Adrenal gland (tissue), 12 donors: ENCODE measurements around the gene FDCSP. TPM values are rescaled to one million over a fixed set of nuclear protein-coding genes. Genes with fewer than 3 reads are reported as not detected.

ENCODE experiments used
- DNase-seq, 7 donors: peaks; one replicate each; pipeline ENCODE4 v3.0.0-alpha.2; 2019 to 2020
- H3K27ac ChIP-seq, 5 donors: fragments of 200-600 bp; sonication (generic) in 4 of 5; 1 replicate in 3 of 5; 2 replicates in 2 of 5; pipeline versions ENCODE4 v1.5.1 to v1.8.0; 2016 to 2020; ENCODE audit warnings: mild to moderate bottlenecking in 1 of 5
- H3K27me3 ChIP-seq: fragments of 200-600 bp; 2 replicates; pipeline ENCODE4 v1.8.0; 2021
- H3K36me3 ChIP-seq, 2 donors: fragments of 200-600 bp; replicated peaks in 1 of 2; 1 replicate in 1 of 2; 2 replicates in 1 of 2; pipeline versions ENCODE4 v1.5.1 to v1.8.0; 2018 to 2022
- H3K4me1 ChIP-seq, 2 donors: fragments of 200-600 bp; replicated peaks in 1 of 2; 1 replicate in 1 of 2; 2 replicates in 1 of 2; pipeline versions ENCODE4 v1.5.1 to v1.8.0; 2018 to 2021
- H3K4me3 ChIP-seq, 4 donors: fragments of 200-600 bp; sonication (generic) in 3 of 4; one replicate each; pipeline ENCODE4 v1.5.1; 2016 to 2018
- H3K9me3 ChIP-seq, 3 donors: fragments of 200-600 bp; sonication (generic) in 1 of 3; replicated peaks in 1 of 3; 1 replicate in 2 of 3; 2 replicates in 1 of 3; pipeline versions ENCODE4 v1.5.1 to v1.8.0; 2016 to 2021
- POLR2A ChIP-seq, 2 donors: fragments of 450-650 bp; IDR thresholded peaks; one replicate each; pipeline ENCODE4 v1.6.1; 2017; ENCODE audit warnings: antibody characterized with exemption in 2 of 2, mild to moderate bottlenecking in 2 of 2, moderate library complexity in 1 of 2
- WGBS, 4 donors: extraction: QIAGEN DNeasy Blood & Tissue Kit in 2 of 4; methylation state at CpG; one replicate each; pipeline versions ENCODE4 v1.1.5 to v1.1.7; 2013 to 2017; 5-methylcytosine and 5-hydroxymethylcytosine counted together
- intact Hi-C, 2 donors: fragments of 100-400 bp; cut with DNase I; formaldehyde crosslinking; loops; one replicate each; pipeline versions ENCODE4 v1.14.1 to v1.15.0; 2022 to 2023
- polyA plus RNA-seq, 3 donors: library from polyadenylated mRNA; stranded (reverse); fragments of 200-250 nt in 2 of 3; fragments of 350-450 nt in 1 of 3; fragmentation: Illumina TruSeq in 1 of 3; extraction: RNeasy Lipid Tissue Mini Kit (QIAGEN cat#74804) in 1 of 3; gene quantifications; one replicate each; pipeline ENCODE4 v1.2.3, GENCODE V29; 2013 to 2014
- total RNA-seq, 9 donors: library from RNA; depleted of rRNA in 4 of 9; stranded (reverse); fragments of >200 nt in 4 of 9; fragments of 120-200 nt in 1 of 9; fragmentation: NEBNext Ultra II Directional in 1 of 9; extraction: Animal tissue kit (Norgen Biotek cat#: 25700) in 1 of 9; gene quantifications; one replicate each; pipeline versions ENCODE4 v1.1.0 to v1.2.4, GENCODE V29; 2013 to 2023
- TF ChIP-seq, protein P1 (sequence below), 6 experiments: fragments of 450-650 bp in 4 of 6; fragments of 200-600 bp in 2 of 6; sonication (generic) in 1 of 6; IDR thresholded peaks; 1 replicate in 5 of 6; 2 replicates in 1 of 6; pipeline versions ENCODE4 v1.5.1 to v1.8.0; 2016 to 2021; ENCODE audit warnings: antibody characterized with exemption in 6 of 6, mild to moderate bottlenecking in 2 of 6, moderate library complexity in 1 of 6
- donor health status: healthy with polysubstance abuse.
- donor health status: Bipolar disorder and iron deficiency.
- donor health status: DM: yes; HTN: yes; CAD: no.
- donor health status: DM: no; HTN: no; CAD: no.
- donor health status: DM: no; HTN: no; CAD: no.
- donor health status: DM: yes; HTN: yes; CAD: no.

FDCSP gene
- total and polyA plus RNA-seq, 12 donors, result 0.47 TPM; not detected in 11

DNA sequence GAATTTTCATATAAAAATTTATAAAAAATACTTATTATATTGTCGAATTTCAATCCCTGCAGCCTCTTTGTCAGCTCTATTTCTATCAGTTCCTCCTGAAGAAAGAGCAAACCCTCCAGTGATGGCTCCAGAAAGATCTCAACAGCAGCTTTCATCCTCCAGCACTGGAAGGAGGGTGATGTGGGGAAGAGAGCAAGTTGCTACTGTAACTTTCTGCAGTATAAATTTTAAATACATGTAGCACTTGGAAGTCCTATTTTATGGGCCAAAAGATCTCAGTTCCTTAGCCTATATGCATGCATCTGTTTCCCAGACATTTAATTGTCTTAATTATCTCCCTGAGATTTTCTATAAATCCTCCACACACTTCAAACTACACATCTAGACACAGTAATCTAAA, 44.1 kb upstream of the FDCSP start:
- 35 to 58% (median 48%) methylated on average over 1 of the region's 1 CpG for WGBS, 4 donors
- Histone ChIP-seq H3K4me3 (no peak overlapping the region), H3K27ac (no peak overlapping the region), H3K9me3 (no peaks in the 10 kb centered on the region), H3K4me1 (no peaks in the 10 kb centered on the region), H3K36me3 (no peaks in the 10 kb centered on the region), H3K27me3 (no peaks in the 10 kb centered on the region)
- intact Hi-C loops, result no loop called here
- DNase-seq, result no peak
- TF ChIP-seq, protein P1, sequence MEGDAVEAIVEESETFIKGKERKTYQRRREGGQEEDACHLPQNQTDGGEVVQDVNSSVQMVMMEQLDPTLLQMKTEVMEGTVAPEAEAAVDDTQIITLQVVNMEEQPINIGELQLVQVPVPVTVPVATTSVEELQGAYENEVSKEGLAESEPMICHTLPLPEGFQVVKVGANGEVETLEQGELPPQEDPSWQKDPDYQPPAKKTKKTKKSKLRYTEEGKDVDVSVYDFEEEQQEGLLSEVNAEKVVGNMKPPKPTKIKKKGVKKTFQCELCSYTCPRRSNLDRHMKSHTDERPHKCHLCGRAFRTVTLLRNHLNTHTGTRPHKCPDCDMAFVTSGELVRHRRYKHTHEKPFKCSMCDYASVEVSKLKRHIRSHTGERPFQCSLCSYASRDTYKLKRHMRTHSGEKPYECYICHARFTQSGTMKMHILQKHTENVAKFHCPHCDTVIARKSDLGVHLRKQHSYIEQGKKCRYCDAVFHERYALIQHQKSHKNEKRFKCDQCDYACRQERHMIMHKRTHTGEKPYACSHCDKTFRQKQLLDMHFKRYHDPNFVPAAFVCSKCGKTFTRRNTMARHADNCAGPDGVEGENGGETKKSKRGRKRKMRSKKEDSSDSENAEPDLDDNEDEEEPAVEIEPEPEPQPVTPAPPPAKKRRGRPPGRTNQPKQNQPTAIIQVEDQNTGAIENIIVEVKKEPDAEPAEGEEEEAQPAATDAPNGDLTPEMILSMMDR (IDR thresholded peaks at IDR 0.05), result no peak
- no peak for TF ChIP-seq POLR2A (IDR thresholded peaks at IDR 0.05)

DNA sequence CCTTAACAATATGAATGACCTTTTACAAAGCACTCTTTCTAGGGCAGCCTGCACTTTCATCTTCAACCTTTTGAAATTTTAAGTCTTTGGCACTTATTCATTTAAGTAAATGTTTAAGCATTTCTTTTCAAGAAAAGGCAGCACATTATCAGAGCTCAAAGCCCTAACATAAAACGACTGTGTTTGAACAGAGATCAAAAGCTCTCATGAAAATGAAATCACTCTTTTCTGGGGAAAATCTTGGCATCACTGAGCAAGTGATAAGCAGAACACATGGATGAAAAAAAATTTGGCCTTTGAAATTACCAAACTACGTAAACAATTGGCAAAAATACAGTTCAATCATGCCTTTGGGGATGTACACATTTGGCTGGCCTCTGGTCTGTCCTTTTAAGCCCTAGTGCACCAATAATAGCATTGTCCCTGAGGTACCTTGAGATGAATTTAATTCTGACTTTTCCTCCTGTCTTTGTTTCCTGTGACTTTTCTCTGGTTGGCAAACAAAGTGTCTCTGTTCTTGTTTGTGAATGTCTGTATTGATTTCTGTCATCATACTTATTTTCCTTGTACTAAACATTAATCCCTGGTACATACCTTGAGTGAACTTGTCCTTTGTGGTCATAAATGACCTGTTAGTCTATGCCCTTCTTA, 43.3 kb upstream of the FDCSP start:
- WGBS, 4 donors, result 24 to 39% (median 29%) methylated on average over 2 of the region's 2 CpGs
- TF ChIP-seq, protein P1 (IDR thresholded peaks at IDR 0.05), result no peak
- no peak for TF ChIP-seq POLR2A (IDR thresholded peaks at IDR 0.05)

DNA sequence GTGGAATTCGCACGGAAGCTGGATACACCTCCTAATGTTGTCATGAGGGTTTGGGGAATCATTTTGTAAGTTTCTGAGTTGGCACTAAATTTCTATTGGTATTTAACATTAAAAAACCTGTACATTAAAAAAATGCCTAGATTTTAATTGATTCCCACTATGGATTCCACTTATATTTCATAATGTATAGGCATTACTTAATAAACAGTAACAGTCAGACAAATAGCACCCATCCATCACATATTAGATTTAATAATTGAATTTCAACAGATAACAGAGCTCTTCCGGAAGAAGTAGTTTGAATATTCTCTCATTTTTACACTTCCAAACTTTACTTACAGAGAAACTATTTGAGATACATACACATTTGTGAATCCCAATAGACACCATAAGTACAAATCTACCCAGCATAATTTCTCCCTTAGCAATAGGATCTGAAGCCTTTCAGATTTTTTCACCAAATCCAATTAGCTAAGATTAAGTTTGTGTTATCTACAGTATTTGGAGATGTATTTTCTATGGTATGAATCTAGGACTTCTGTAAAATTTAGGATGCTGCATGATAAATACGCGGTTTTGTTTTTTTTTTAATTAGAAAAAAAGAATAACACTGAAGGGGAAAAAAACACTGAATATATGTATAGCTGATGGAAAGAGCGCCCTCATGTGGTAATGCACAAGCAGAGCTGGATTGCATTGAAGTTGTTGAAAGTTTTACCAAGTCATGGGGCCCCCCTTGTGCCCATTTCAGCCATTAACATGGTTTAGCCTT, 42.6 kb upstream of the FDCSP start:
- Histone ChIP-seq H3K4me1 (no peaks in the 10 kb centered on the region), H3K9me3 (no peaks in the 10 kb centered on the region), H3K36me3 (no peaks in the 10 kb centered on the region), H3K4me3 (no peak overlapping the region), H3K27ac (no peak overlapping the region), H3K27me3 (no peaks in the 10 kb centered on the region)
- peak in 4 of 7 donors; percentile 7 to 22 (median 20) for DNase-seq
- TF ChIP-seq POLR2A (IDR thresholded peaks at IDR 0.05), result no peak
- TF ChIP-seq, protein P1 (IDR thresholded peaks at IDR 0.05), result peak; percentile 17 to 55 (median 33)
- intact Hi-C loops, result no loop called here
- 45 to 53% (median 48%) methylated on average over 6 of the region's 6 CpGs for WGBS, 4 donors

More for the DNA sequence above, 43.3 kb upstream of the FDCSP start:
- DNase-seq, result no peak
- no peak overlapping the region for H3K4me3 ChIP-seq
- intact Hi-C loops, result no loop called here
- no peaks in the 10 kb centered on the region for H3K36me3 ChIP-seq
- H3K27me3 ChIP-seq, result no peaks in the 10 kb centered on the region
- no peak overlapping the region for H3K27ac ChIP-seq
- no peaks in the 10 kb centered on the region for H3K9me3 ChIP-seq
- no peaks in the 10 kb centered on the region for H3K4me1 ChIP-seq

DNA sequence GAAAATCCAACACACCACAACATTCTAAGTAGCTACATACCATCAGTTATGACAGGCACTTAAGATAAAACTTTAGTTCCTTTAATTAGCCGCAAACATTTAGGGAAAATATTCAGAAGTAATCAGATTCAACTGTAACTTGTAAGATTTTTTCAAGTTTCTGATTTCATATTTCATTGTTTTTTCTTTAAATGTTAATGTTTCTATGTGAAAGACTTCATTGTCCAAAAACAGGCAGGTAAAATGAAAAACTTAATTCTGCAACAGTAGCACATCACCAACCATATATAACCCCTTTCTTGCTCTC, 42.0 kb upstream of the FDCSP start:
- no peaks in the 10 kb centered on the region for H3K4me1 ChIP-seq
- no peaks in the 10 kb centered on the region for H3K36me3 ChIP-seq
- no peak overlapping the region for H3K27ac ChIP-seq
- 69 to 81% (median 70%) methylated on average over 1 of the region's 1 CpG for WGBS, 4 donors
- H3K27me3 ChIP-seq, result no peaks in the 10 kb centered on the region
- no peak overlapping the region for H3K4me3 ChIP-seq
- intact Hi-C loops, result no loop called here
- no peaks in the 10 kb centered on the region for H3K9me3 ChIP-seq
- no peak for DNase-seq
- TF ChIP-seq, protein P1 (IDR thresholded peaks at IDR 0.05), result peak in 1 of 6 experiments; percentile 0
- TF ChIP-seq POLR2A (IDR thresholded peaks at IDR 0.05), result no peak
